ENCODE results near the gene BBOX1. TPM values are rescaled to one million over a fixed set of nuclear protein-coding genes. Genes with fewer than 3 reads are reported as not detected.

Gene BBOX1
- total RNA-seq, 1 donor from 2014 or later, result not detected

DNA sequence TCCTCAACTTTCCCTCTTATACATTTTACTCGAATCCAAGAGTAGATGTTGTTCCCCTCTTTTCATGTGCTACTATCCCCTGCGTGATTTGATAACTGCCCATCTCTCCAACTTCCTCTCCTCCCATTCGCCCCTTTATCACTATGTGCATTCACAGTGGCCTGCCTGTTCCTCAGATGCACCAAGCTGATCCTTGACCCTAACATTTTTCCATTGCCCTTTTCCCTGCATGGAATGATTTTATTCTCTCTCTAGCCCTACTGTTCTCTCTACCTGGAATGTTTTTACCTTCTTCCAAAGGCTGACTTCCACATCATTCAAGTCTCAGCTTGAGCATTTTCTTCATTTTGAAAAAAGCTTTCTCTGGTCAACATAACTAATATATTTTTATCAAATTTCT lies 15.8 kb upstream of the BBOX1 start:
- H3K27ac Mint-ChIP-seq (ENCODE audit: unreplicated experiment), result no peak overlapping the region
- no peak for TF ChIP-seq CTCF (IDR thresholded peaks at IDR 0.05; ENCODE audit: partially characterized antibody, unreplicated experiment)
- no peaks in the 10 kb centered on the region for H3K36me3 Mint-ChIP-seq (ENCODE audit: unreplicated experiment)
- no peak overlapping the region for H3K4me3 Mint-ChIP-seq (ENCODE audit: unreplicated experiment)
- H3K27me3 Mint-ChIP-seq (ENCODE audit: unreplicated experiment), result no peaks in the 10 kb centered on the region
- DNase-seq, result no peak
- H3K4me1 Mint-ChIP-seq (ENCODE audit: low read depth, unreplicated experiment), result no peaks in the 10 kb centered on the region
- H3K9me3 Mint-ChIP-seq (ENCODE audit: unreplicated experiment), result no peaks in the 10 kb centered on the region

GRCh38 chr11:27025312-27025955 lies 15.2 kb upstream of the BBOX1 start:
- no peak for DNase-seq
- Mint-ChIP-seq H3K4me3 (ENCODE audit: unreplicated experiment) (no peak overlapping the region), H3K36me3 (ENCODE audit: unreplicated experiment) (no peaks in the 10 kb centered on the region), H3K4me1 (ENCODE audit: low read depth, unreplicated experiment) (no peaks in the 10 kb centered on the region), H3K27ac (ENCODE audit: unreplicated experiment) (no peak overlapping the region), H3K9me3 (ENCODE audit: unreplicated experiment) (no peaks in the 10 kb centered on the region), H3K27me3 (ENCODE audit: unreplicated experiment) (no peaks in the 10 kb centered on the region)
- no peak for TF ChIP-seq CTCF (IDR thresholded peaks at IDR 0.05; ENCODE audit: partially characterized antibody, unreplicated experiment)

GRCh38 chr11:27025957-27026733 lies 14.5 kb upstream of the BBOX1 start:
- no peaks in the 10 kb centered on the region for H3K4me1 Mint-ChIP-seq (ENCODE audit: low read depth, unreplicated experiment)
- no peak for TF ChIP-seq CTCF (IDR thresholded peaks at IDR 0.05; ENCODE audit: partially characterized antibody, unreplicated experiment)
- peaks cover under 1% of the 10 kb centered on the region for H3K9me3 Mint-ChIP-seq (ENCODE audit: unreplicated experiment)
- no peak overlapping the region for H3K27ac Mint-ChIP-seq (ENCODE audit: unreplicated experiment)
- peaks cover under 1% of the 10 kb centered on the region for H3K27me3 Mint-ChIP-seq (ENCODE audit: unreplicated experiment)
- H3K36me3 Mint-ChIP-seq (ENCODE audit: unreplicated experiment), result no peaks in the 10 kb centered on the region
- no peak overlapping the region for H3K4me3 Mint-ChIP-seq (ENCODE audit: unreplicated experiment)
- DNase-seq, result no peak

GRCh38 chr11:27028561-27028965 lies 12.1 kb upstream of the BBOX1 start:
- no peak overlapping the region for H3K4me3 Mint-ChIP-seq (ENCODE audit: unreplicated experiment)
- H3K27ac Mint-ChIP-seq (ENCODE audit: unreplicated experiment), result no peak overlapping the region
- no peaks in the 10 kb centered on the region for H3K36me3 Mint-ChIP-seq (ENCODE audit: unreplicated experiment)
- peaks cover 3% of the 10 kb centered on the region for H3K27me3 Mint-ChIP-seq (ENCODE audit: unreplicated experiment)
- peaks cover 1% of the 10 kb centered on the region for H3K9me3 Mint-ChIP-seq (ENCODE audit: unreplicated experiment)
- no peaks in the 10 kb centered on the region for H3K4me1 Mint-ChIP-seq (ENCODE audit: low read depth, unreplicated experiment)
- no peak for DNase-seq
- no peak for TF ChIP-seq CTCF (IDR thresholded peaks at IDR 0.05; ENCODE audit: partially characterized antibody, unreplicated experiment)

- H3K4me3 Mint-ChIP-seq (ENCODE audit: unreplicated experiment), result no peak overlapping the region
- H3K36me3 Mint-ChIP-seq (ENCODE audit: unreplicated experiment), result no peaks in the 10 kb centered on the region
- peaks cover 1% of the 10 kb centered on the region for H3K9me3 Mint-ChIP-seq (ENCODE audit: unreplicated experiment)
- H3K27me3 Mint-ChIP-seq (ENCODE audit: unreplicated experiment), result peaks cover 3% of the 10 kb centered on the region
- TF ChIP-seq CTCF (IDR thresholded peaks at IDR 0.05; ENCODE audit: partially characterized antibody, unreplicated experiment), result no peak
- DNase-seq, result no peak
- no peak overlapping the region for H3K27ac Mint-ChIP-seq (ENCODE audit: unreplicated experiment)
- no peaks in the 10 kb centered on the region for H3K4me1 Mint-ChIP-seq (ENCODE audit: low read depth, unreplicated experiment)
Measured at GRCh38 chr11:27029966-27030365, 10.6 kb upstream of the BBOX1 start.
